ENCODE data around the gene PAX8. TPM values are rescaled to one million over a fixed set of nuclear protein-coding genes. Genes with fewer than 3 reads are reported as not detected.
A peak's percentile ranks its signal among the peaks of the same experiment; 100 is the strongest.

PAX8 gene
- polyA plus RNA-seq, 1 of the 3 experiments (the other 2 are of a cell fraction) = 0.23 TPM

- Histone ChIP-seq H3K9me3 (no peaks in the 10 kb centered on the region), H3K9me2 (no peaks in the 10 kb centered on the region), H3K27me3 (ENCODE audit: insufficient read depth) (peaks cover 10% of the 10 kb centered on the region; the same call in 1 of the 2 replicates), H2AFZ (ENCODE audit: low read depth) (no peak overlapping the region), H3K79me2 (ENCODE audit: insufficient read depth) (no peaks in the 10 kb centered on the region), H4K20me1 (ENCODE audit: insufficient read depth) (no peaks in the 10 kb centered on the region), H3K4me3 (ENCODE audit: low read depth in 2 of 2, low read length in 1 of 2) (no peak overlapping the region), H3K27ac (ENCODE audit: low read depth in 2 of 2, low read length in 1 of 2) (peak overlapping the region in 1 of 2 experiments; percentile 80; a peak in 2 of 4 replicates), H3F3A (replicated peaks; ENCODE audit: insufficient read depth) (peaks cover 10% of the 10 kb centered on the region), H3K9ac (no peak overlapping the region), H3K4me2 (0 out of 2 replicates have a peak overlapping the region, but pooled peaks have one; percentile 54), H3K36me3 (replicated peaks in 1 of 2; ENCODE audit: control insufficient read depth in 1 of 2, insufficient read depth in 2 of 2, low read length in 1 of 2) (no peaks in the 10 kb centered on the region), H3K4me1 (ENCODE audit: control insufficient read depth in 1 of 2, insufficient read depth in 2 of 2, low read depth in 1 of 2, low read length in 1 of 2) (peaks cover 0 to 27% of the 10 kb centered on the region in 2 experiments; a peak in 3 of 4 replicates)
- WGBS (ENCODE audit: low lambda C conversion rate) = 61% methylated on average over 11 of the region's 12 CpGs
- ChIA-PET CTCF (interaction anchor here (0.9 to 1.3 kb wide), 3 partner anchors 32 to 46 kb away, joined by 3 read pairs; no protein-coding TSS in a partner anchor), POLR2A (no interaction called here)
- TF ChIP-seq CTCF (IDR thresholded peaks at IDR 0.05) (peak; percentile 27; the same call in 1 of the 2 replicates), EZH2phosphoT487 (IDR thresholded peaks at IDR 0.05; ENCODE audit: borderline replicate concordance, low read depth) (no peak)
- no peak for DNase-seq
Observed at GRCh38 chr2:113282747-113283533, 4.2 kb upstream of the PAX8 start.

GRCh38 chr2:113281910-113282746 lies 3.4 kb upstream of the PAX8 start:
- CTCF ChIA-PET = interaction anchor here (0.9 kb wide), 2 partner anchors 34 to 47 kb away, joined by 3 read pairs; no protein-coding TSS in a partner anchor
- no peak overlapping the region for H3K4me2 ChIP-seq
- no peak overlapping the region for H3K9ac ChIP-seq
- H3K79me2 ChIP-seq (ENCODE audit: insufficient read depth) = no peaks in the 10 kb centered on the region
- no peaks in the 10 kb centered on the region for H4K20me1 ChIP-seq (ENCODE audit: insufficient read depth)
- peaks cover 18% of the 10 kb centered on the region for H3K27me3 ChIP-seq (ENCODE audit: insufficient read depth)
- H2AFZ ChIP-seq (ENCODE audit: low read depth) = no peak overlapping the region
- H3K9me2 ChIP-seq = no peaks in the 10 kb centered on the region
- H3K36me3 ChIP-seq (replicated peaks in 1 of 2; ENCODE audit: control insufficient read depth in 1 of 2, insufficient read depth in 2 of 2, low read length in 1 of 2) = no peaks in the 10 kb centered on the region
- POLR2A ChIA-PET = no interaction called here
- no peak overlapping the region for H3K4me3 ChIP-seq (ENCODE audit: low read depth in 2 of 2, low read length in 1 of 2)
- 58% methylated on average over 12 of the region's 12 CpGs for WGBS (ENCODE audit: low lambda C conversion rate)
- peaks cover 0 to 27% of the 10 kb centered on the region in 2 experiments; a peak in 3 of 4 replicates for H3K4me1 ChIP-seq (ENCODE audit: control insufficient read depth in 1 of 2, insufficient read depth in 2 of 2, low read depth in 1 of 2, low read length in 1 of 2)
- no peaks in the 10 kb centered on the region for H3K9me3 ChIP-seq
- H3F3A ChIP-seq (replicated peaks; ENCODE audit: insufficient read depth) = peaks cover 10% of the 10 kb centered on the region
- H3K27ac ChIP-seq (ENCODE audit: low read depth in 2 of 2, low read length in 1 of 2) = no peak overlapping the region
- TF ChIP-seq RAD21 (IDR thresholded peaks at IDR 0.05; ENCODE audit: low read length) (no peak), FOXJ3 (CRISPR knock-in tag; IDR thresholded peaks at IDR 0.05) (no peak), FOSL2 (IDR thresholded peaks at IDR 0.05; ENCODE audit: borderline replicate concordance, low read depth) (no peak), GABPA (IDR thresholded peaks at IDR 0.05; ENCODE audit: low read depth) (no peak), JUND (IDR thresholded peaks at IDR 0.05) (no peak), IRF3 (IDR thresholded peaks at IDR 0.05; ENCODE audit: low read depth, low read length) (no peak), EP300 (IDR thresholded peaks at IDR 0.05; ENCODE audit: borderline replicate concordance in 1 of 2, low read depth in 1 of 2, low read length in 1 of 2) (no peak), MEF2A (IDR thresholded peaks at IDR 0.05; ENCODE audit: borderline replicate concordance, low read depth) (no peak), RCOR1 (IDR thresholded peaks at IDR 0.05; ENCODE audit: low read length) (no peak), NRF1 (IDR thresholded peaks at IDR 0.05; ENCODE audit: low read depth, low read length) (no peak), YY1 (IDR thresholded peaks at IDR 0.05; ENCODE audit: low read depth) (no peak), ZBTB33 (IDR thresholded peaks at IDR 0.05; ENCODE audit: borderline replicate concordance, low read depth) (no peak), FOXM1 (IDR thresholded peaks at IDR 0.05; ENCODE audit: low read depth) (no peak), EZH2phosphoT487 (IDR thresholded peaks at IDR 0.05; ENCODE audit: borderline replicate concordance, low read depth) (no peak)
- no peak for DNase-seq
